GM18508 (cell line): ENCODE results near the gene SVIL.
A peak's percentile ranks its signal among the peaks of the same experiment; 100 is the strongest.
"Not testable (repeated sequence)": the region's sequence is repeated elsewhere in the genome, so short reads cannot be mapped to it uniquely, and the experiment has no call there.

ENCODE experiments used
- ATAC-seq: cut with Tn5 transposase; IDR thresholded peaks from one replicate; pipeline ENCODE4 v1.9.1; 2021; ENCODE audit warnings: moderate number of reproducible peaks; ENCODE audit not compliant: insufficient read depth, unreplicated experiment

The SVIL gene

DNA sequence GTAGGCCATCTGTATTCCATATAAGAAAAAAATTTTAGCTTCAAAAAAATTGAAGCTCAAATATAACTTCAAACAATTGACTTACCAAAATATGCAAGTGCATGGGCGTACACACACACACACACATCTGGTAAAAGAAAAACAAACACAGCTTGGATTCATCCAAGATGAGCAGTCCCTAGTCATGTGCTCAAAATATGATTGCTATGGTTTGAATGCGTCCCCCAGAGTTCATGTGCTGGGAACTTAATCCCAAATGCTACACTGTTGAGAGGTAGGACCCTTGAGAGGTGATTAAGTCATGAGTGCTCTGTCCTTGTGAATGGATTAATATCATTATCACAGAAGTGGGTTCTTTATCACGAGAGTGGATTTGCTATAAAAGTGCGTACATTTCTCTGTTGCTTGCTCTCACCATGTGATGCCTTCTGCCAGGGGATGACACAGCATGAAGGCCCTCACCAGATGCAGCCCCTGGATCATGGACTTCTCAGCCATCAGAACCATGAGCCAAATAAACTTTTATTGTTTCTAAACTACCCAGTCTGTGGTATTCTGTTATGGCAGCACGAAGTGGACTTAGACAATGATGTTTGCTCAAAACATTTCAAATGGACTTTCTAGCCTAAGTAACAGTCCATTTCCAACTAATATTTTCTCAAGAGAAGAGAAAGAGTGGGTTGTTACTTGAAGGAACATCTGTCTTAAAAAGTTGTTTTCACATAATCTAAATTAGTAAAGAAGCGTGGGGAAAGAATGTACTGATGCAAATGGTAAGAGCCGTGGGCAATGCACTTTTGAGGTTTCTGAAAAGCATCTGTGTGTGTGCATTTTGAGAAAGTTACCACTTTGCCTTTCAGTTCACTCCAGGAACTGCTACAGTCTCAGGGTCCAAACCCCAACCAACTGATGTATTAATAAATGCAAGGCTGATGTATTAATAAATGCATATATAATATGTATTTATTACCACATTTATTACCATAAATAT is 15.1 kb upstream of the SVIL start:
- no peak for ATAC-seq

DNA sequence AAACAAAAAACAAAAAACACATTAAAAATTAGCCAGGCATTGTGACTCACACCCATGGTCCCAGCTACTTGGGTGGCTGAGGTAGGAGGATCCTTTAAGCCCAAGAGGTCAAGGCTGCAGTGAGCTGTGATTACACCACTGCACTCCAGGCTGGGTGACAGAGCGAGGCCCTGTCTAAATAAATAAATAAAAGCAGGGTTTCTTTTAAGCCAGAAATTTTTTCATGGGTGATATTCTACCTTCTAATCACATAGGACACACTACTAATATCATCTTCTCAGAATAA is 14.2 kb upstream of the SVIL start:
- ATAC-seq, result no peak

DNA sequence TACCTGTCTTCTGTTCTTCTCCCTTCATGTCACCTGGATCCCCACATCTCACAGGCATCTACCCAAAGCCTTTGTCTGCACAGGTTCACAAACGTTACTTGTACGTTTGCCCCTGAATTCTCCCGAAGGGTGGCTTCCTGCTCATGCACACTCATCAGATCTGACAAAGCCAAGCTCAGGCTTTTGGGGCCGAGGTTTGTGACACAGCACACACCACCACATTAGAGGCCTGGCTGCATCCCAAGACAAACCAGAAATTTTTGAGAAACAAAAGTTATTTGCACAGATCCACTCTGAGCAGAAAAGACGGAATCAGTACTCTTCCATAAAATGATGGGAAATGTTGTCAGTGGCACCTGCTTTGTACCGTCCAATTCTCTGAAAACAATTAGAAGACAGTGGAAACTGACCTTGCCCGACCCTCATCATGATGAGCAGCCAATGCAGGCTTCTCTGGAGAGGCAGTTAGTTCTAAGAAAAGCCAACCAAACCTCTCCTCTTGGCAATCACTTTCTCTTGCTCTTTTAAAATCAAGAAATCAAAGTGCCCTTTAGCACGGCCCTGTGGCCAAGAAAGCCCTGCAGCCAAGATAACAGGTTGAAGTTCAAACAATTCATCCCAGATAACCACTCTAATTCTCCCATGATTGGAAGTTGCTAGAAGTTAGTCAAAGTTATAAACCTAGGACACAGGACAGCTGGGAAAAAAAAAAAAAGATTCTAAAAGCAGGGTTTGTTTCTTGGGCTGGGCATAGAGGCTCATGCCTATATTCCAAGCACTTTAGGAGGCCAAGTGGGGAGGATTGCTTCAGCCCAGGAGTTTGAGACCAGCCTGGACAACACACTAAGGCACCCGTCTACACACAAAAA is 13.6 kb upstream of the SVIL start:
- ATAC-seq, result no peak

DNA sequence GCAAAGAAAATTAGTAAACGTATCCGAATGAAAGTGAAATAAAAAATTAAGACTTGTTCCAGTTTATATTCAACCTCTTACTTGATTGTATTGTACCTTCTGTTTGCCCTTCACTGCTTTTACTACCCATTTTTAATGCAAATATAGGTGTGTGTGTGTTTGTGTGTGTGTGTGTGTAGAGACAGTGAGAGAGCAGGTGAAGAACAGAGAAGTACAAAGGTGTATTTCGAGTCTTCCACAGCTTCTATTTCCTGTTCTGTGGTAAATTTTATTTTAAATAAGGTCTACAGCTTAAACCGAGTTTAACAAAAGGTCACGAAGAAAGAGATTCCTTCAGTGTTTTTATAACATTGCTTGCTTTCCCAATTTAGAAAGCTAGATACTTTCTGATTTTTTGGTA is 12.7 kb upstream of the SVIL start:
- ATAC-seq, result no peak

DNA sequence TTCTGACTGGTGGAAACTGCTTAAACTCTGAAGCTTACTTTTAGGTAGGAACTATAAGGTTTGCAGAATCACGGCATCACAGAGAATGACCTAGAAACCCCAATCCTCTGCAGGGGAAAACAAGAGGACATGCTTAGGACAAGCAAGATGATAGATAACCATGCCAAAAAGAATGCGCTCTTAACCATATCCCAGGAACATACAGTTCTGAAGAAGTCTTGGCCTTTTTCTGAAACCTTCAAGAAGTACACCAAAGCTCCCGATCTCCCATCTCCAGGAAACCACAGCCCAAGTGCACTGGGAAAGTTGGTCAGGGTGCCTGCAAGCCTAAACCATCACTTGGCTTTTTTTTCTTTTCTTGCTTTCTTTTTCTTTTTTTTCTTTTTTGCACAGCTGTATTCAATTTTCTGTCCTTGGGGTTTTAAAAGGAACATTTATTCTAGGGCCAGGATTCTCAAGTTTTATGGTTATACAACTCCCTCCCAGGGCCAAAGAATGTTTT is 12.2 kb upstream of the SVIL start:
- ATAC-seq, result no peak

DNA sequence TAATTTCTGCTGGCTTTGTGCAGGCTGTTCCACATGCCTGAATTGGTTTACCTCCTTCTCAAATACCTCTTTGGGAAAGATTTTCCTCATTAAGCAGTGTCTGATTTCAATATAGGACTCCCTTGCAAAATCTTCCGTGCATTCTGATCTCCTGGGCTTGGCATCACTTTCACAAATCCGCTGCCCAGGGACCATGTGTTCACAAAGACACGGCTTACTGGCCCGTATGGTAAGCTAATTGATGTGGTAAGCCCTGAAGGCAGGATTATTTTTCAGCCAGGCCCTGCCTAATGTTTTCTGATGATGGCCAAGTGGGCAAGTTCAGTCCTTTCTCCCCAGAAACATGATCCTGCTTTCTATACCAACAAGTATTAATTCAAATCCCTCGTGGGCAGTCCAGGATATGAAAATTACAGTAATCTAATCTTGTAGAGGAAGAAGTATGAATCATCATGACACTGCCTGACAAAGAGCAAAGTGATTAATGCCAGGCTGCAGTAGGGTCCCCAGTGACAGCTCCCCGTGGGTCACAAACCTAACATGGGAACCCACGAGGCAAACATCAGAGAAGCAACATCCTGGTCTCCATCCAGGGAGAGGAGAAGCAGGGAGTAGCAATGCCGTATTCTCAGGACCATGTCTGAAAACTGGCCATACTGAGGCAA is 11.6 kb upstream of the SVIL start:
- ATAC-seq, result no peak

DNA sequence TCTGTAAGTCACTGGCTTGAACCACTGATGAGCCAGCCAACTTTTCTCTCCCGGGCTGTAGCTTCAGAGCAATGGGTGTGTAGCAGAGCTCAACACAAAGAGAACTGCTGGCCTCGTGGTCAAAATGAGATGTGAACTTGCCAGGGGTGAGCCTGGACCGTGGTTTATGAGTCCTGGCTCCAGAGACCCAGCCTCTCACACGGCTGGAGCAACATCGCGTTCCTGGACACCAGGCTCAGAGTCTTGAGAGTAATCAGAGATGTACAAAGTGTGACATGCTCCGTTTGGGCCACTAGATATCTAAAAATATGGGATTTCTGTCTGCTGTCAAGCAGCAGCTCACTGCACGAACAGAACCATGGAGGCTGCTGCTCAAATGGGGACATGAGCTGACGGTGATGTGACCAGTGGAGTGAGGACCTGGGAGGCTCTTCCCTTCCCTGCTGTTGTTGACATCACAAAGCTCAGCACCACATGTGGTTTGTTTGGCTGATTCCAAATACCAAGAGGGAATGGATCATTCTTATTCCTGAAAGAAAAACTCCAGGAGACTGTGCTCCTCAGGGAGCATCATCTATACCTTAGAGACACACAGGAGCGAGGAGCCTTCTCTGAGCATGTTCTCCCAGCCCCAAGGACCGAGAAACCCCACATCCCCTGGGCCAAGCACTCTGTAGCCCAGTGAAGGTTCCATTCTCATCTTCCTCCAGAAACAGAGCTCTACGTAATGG is 9.2 kb upstream of the SVIL start:
- no peak for ATAC-seq

DNA sequence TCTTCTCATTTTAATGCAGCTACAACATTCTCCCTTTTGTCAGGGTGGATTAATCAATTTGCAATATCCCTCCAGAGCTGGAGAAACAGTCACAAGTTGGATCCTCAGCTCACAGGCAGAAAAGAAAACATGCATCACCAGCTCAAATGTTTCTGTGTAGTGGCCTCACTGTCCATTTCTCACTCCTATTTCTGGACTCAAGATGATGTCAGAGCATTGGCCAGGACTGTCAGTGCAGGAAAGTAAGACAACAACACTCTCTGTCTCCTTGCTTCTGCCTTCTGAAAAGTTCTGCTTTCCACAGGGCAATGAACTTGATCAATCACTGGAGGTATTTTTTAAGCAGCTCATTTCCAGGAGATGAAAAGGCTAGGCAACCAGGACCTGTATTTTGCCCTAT is 8.2 kb upstream of the SVIL start:
- no peak for ATAC-seq

DNA sequence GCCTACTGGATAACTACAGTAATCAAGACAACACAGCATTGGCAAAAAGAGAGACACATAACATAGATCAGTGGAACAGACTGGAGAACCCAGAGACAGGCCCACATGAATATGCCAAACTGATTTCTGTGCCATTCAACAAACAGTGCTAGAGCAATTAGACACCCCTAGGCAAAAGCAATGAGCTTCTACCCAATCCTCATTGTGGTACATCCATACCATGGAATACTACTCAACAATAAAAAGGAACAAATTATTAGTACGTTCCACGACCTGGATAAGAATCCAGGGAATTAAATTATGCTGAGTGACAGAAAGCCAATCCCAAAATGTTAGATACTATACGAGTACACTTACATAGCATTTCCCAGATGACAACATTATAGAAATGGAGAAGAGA is 2.8 kb upstream of the SVIL start:
- ATAC-seq, result no peak

DNA sequence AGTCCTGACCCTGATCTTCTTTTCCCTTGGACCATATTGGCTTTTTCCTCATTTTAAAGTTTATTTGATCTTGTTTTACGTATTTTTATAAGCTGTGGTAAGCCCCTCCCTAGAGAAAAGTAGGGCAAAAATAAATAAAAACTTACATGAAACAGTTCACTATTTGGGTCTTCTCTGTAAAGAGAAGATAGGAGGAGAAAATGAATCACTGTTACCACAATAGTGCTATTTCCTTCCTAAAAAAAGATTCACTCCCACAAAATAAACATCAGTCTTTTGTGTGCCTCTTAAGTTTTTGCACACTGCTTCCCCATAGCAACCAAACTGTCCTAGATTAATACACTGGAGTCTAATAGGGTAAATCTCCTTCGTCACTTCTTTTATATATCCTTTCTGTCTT is 1.4 kb upstream of the SVIL start:
- no peak for ATAC-seq

DNA sequence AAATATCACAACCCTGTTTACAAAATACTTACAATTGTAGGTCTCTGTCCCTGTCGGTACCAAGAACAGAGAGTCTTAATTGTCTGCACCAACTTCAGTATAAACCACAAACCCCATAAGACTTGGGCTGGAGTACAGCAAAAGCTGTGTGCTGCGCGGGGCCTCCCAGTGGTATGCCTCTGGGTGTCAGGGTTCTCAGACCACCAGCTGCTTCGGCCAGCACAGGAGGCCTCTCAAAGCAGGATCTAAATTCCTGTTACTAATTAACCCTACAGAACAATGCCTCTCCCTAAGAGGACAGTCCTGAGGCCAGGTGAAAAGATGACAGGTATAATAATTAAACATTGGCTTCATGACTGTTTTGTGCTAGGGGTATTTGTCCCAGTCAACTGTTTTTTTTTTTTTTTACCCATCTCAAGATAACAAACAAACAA is 957 bp upstream of the SVIL start:
- ATAC-seq, result peak; percentile 56

DNA sequence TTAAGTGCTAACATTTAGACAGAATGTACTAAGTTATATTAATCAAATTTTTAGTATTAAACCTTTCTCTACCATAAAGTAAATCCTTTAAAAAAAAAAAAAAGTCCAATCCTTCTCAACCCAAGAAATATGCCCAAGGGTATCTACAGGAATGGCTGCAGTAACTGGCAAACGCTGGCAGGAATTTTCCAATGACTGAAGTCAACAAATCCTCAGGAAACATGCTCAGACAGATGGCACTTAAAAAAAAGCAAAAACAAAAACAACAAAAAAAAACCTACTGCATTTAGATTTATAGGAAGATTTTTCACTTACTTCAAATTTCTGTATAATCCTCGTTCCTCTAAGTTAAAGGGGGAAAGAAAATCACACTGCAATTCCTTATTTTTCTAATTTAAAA is 666 bp downstream of the SVIL start:
- ATAC-seq, result no peak

DNA sequence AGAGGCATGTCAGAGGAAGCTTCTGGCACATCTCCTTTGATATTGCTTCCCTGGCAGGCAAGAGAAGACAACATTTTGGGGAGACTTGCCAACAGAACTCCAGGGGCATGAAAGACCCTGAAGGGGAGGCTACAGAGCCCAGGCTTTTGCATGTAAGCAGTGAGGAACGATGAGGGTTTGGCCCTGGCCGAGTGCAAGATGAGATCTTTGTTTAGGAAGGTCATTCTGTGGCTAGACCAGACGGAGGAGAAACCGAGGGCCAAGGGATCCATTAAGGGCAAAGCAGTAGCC is 3.8 kb downstream of the SVIL start:
- no peak for ATAC-seq

DNA sequence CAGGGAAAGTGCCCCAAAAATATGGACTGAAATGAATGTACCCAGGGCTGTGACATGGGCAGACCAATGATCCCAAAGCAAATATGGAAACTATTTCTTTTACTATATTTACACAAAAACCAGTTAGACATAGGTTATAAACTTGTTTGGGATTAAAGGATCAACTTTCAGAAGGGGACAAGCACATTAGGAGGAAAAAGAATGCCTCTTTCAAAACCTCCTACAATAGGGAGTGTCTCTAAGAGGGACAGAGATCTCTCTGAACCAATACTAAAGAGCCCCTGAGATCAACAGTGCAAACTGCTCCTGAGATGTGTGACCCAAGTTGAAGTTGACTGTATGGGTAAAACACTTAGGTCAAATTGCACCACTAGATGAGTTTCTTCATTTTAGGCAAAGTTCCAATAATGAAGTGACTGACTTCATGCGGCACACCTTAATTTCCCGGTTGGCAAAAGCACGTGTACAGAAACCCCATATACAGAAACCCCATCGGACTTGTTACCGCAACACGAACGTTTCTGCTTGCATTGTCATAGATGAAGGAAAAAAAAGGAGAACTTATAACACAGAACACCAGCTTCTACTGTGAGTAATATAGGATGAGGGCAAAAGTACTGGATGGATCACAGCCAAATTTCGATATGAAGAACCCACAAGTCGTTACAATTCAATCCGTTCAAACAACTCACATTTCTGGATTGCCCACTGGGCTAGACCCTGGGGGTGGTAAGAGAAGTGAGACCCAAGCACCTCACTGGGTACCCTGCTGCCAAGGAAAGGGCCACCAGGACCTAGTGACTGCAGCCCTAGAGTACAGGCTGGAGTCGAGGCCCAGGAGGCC is 4.3 kb downstream of the SVIL start:
- ATAC-seq, result no peak

DNA sequence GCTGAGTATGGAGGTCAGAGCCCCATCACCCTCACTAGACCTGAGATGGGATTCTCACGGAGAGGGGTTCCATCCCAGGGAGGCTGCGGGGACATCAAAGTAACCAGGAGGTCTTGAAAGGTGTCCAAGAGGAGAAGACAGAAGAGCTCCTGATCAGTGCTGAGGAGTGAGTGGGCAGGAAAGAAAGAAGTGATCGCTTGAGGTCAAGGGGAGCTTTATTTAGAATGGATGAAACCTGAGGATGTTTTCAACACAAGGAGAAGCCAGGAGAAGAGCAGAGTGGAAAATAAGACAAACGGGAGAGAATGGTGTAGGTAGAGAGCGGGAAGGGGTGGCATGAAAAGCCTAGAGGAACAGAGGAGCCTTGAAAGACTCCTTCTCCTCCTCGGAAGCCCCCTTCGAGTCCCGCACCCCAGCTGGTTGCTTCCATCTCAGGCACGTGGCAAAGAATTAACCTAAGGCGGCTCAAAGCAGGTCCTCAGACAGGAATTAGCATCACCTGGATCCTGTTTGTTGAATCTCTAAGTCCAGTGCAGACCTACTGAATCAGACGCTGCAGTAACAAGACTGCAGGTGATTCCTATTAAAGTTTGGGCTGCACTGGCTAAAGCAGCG is 5.8 kb downstream of the SVIL start:
- ATAC-seq, result no peak

DNA sequence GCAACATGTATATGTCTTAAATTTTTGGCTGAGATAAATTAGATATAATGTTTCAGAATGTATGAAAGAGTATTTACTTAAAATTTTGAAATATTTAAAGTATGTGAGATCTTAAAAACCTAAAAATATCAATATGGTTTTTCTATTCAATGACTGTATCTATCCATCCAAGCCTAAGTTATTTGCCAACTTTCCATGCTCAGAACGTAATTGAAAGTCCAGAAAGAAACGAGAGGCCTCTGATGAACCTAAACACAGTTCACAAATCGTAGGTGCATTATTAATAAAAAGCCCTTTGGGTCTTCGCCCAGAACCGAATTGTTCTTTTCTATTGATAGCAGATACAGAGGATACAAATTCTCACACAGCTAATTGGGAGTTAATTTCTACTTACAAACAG is 6.5 kb downstream of the SVIL start:
- no peak for ATAC-seq

DNA sequence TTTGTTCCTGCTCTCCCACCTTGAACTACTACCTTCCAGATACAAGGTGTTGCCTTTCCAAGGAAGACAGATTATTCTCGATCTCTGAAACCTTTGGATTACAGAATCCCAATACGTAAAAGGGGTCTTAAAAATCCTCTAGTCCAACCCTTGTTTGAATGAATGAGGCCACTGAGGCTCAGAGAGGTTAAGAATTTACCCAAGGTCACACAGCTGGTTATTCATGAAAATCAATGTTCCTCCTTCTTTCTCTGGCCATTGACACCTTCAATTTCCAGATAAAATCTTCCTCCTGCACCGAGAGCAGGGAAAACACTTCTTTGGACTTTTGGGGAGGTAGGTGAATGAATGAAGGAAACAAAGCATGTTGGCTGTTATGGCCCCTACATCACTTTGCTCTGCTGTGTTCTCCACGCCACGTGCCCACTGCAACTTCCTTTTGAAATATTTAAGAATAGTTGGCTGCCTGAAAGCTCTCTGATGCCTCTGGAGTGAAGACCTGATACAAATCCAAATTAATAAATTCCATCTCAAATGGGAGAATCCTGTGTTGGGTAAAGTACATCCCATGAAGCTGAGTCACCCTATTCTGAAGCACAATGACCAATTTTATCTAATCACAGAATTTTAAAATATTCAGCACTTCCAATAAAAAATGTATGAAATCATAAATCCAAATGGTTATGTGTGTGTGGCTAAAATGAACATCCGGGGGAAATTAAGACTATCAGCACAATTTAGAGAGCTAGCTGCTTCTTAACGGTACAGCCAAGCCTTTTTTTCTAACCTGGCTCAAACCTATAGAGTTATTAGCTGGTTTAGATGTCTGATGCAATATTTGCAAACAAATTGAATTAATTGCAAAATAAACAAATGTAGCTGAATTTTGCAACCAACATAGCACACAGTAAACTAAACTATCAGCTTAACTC is 7.3 kb downstream of the SVIL start:
- ATAC-seq, result no peak

DNA sequence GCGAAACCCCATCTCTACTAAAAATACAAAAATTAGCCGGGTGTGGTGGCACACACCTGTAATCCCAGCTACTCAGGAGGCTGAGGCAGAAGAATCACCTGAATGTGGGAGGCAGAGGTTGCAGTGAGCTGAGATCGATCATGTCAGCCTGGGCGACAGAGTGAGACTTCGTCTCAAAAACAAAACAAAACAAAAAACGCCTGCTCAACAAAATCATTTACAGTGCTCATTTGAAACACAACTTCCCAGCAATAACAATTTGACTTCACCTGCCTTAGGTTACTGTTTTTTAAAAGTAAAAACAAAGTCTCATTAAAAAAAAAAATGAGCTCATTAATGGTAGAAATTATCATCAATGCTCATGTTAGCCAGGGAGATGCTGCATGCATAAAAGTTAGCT is 10.4 kb downstream of the SVIL start:
- not testable (repeated sequence) for ATAC-seq
